GM21576 (cell line): ENCODE measurements around the gene BEAN1.
"Not testable (repeated sequence)": the region's sequence is repeated elsewhere in the genome, so short reads cannot be mapped to it uniquely, and the experiment has no call there.

Experiments used
- ATAC-seq: cut with Tn5 transposase; IDR thresholded peaks from one replicate; pipeline ENCODE4 v1.9.1; 2021; ENCODE audit warnings: mild to moderate bottlenecking, moderate library complexity; ENCODE audit not compliant: unreplicated experiment

Gene BEAN1

DNA sequence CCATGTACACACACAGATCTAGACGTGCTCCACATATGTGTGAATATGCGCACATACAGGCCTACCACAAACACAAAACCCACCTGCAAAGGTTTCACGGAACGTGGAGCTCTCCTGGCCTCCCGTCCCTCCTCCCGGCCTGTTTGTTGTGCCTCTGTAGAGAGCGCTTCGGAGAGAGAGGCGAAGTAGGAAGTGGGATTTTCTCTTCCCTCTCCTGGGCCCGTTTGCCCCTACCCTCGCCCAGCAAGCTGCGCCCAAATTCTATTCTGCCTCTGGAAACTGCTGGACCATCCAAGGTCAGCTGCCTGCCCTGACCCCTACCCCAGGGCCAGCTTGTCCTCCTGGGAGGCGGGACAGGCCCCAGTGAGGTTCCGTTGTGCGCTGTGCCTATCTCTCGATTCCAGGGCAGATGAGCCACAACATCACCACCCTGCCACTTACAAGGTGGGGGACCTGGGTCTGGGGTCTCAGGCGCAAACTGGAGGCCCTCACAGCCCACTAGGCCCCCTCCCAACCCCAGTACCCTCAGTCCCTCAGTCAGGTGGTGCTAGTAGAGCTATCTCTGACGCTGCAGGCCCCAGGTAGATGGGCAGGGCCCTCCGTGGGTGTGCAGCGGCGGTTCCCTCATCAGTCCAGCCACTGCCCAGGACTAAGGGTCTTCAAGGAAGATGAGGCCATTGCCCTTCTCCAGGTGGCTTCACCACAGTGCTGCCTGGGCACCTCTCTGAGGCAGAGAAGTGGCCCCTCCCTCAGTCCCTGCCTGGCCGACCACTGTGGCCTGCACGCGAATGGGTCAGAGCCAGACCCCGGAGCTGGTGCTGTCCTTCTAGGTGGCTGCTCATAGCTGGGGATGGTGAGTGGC, 54.2 kb downstream of the BEAN1 start:
- ATAC-seq = no peak

DNA sequence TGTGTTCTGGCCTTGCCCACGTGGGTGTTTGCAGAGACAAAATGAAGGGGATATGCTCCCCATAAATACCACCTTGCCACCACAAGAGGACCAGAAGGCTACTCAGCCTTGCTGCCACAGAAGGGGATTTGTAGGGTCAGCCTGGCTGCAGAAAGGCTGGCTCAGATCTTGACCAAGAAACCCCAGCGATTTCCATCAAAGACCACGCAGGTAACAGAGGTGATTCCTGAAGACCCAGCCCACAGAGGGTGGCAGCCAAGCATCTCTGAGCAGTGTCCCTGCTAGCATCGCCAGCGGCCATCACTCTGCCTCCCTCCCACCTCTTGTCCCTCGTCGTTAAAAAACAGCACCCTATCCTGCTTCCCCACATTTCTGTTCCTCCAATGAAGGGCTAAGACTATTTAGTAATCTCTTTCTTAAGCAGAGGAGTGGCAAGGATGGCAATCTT, 54.9 kb downstream of the BEAN1 start:
- ATAC-seq = no peak

DNA sequence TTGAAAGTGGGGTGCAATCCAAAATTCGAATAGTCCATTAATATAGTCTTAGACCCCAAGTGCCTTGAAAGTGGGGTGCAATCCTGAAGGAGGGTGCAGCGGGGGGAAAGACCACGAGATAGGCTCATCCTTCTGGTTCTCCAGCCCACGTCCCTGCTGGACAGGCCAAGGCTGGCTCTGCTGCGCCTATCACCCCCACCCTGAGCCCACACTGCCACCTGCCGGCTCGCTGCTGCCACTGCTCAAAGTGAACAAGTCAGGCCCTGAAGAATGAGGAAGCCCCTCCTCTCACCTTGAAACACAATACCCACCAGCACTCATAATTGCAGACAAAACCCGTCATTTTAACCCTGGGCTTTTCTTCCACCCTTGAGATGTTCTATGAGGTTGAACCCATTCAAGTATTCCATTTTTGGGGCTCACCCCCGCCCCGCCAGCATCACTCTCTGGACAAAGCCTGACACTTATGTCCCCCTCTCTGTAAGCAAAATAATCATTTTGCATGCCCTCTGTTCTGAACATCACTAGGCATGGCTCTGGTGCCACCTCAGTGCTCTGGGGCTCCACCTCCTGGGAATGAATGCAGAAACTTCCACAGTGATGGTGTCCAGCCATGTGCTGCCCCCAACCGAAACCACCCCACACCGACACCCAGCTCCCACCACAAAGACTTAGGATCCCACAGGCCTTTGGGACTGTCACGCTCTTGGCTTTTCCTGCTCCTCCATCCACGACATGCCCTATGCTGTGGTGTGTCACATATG, 56.8 kb downstream of the BEAN1 start:
- peak; percentile 60 for ATAC-seq

DNA sequence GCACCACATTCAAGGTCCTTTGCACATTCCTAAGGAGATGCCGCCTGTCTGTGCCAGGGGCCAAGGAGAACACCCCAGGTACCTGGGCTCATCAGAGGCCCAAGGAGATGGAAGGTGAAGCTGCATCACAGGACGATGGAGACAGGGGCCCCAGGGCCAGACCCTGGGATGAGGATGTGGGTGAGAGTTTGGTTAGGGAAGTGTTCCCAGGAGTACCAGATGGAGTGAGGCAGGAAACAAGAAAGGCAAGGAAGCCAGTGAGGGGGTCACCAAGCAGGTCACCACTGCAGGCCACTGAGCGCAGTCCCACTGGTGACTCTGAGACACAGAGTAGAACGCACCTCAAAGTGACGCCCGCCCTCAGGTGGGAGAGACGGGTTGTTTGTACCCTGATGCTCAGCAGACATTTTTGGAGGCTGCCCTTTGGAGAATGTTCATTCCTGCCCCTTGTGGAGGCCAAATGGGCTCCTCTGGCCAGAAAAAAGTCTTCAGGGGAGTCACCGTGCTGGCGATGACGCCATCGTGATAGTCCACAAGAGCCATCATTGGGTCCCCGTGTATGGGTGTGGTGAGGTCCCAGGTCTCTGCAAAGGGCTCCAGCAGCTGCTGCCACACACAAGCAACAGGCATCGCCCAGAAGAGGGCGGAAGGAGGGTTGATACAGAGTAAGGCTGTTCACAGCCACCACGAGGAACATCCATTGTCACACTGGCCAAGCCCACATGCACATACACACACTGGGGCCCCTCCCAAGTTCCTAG, 57.5 kb downstream of the BEAN1 start:
- ATAC-seq = no peak

DNA sequence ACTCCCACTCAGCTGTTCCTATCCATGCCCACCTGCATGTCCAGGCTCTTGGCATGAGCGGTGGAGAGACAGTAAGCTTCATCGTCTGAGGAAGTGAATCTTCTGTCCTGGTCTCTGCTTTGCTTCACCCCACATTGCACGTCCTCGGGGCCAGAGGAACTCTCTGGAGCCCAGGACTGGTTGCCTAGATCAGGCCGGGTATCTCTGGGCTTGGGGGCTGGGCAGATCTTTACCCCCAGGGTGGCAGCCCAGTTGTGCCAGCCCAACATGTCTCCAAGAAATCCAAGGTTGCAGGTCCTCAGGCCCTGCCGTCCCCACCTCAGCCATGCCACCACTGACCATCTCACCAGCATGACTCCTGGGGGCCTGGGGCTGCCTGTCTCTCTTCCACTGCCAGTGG, 58.3 kb downstream of the BEAN1 start:
- no peak for ATAC-seq

DNA sequence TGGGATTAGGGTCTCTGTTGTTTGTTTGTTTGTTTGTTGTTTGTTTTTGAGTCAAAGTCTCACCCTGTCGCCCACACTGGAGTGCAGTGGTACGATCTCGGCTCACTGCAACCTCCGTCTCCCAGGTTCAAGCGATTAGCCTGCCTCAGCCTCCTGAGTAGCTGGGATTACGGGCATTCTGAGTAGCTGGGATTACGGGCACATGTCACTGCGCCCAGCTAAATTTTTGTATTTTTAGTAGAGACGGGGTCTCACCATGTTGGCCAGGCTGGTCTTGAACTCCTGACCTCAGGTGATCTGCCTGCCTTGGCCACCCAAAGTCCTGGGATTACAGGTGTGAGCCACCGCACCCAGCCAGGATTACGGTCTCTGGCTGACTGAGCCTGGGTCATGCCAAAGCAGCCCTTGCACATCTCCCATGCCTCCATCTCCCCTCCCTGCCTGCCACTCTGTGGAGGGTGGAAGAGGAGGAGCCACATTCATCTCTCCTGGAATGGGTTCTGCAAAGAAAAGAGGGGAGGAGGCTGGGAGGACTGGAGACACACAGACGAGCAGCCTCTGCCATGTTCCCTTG, 59.2 kb downstream of the BEAN1 start:
- ATAC-seq = no peak

DNA sequence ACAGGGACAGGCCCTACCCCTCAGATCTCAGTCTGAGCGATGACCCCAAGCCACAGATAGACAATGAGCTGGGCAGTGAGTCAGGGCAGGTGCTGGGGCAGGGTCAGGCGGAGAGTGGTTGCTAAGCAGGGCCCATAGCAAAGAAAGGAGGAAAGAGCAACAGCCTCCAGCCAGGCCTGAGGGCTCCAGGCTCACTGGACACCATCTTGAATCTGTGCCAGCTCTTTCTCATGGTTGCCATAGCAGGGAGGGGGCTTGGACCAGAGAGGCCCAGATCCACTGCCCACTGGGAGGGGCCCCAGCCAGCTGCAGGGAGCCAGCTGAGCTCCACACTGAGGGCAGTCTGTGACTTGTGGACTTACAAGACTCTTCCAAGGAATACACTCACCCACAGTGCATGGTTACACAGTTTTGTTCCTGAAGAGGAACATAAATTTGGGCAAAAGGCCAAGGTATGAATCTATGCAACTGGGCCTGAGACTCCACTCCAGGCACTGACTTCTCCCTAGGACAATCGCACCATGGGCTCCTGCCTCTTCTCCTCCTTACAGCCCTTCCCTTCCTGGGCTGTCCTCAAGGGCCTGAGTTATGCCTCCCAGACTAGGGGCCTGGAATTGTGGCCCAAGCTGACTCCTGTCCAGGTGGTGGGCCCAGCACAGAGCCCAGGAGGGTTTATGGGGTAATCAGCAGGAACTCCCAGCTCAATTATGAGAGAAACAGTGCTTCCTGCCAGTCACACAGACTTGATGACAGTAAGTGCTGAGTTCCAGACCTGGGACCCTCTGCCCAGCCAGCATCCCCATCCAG, 59.9 kb downstream of the BEAN1 start:
- ATAC-seq = no peak

DNA sequence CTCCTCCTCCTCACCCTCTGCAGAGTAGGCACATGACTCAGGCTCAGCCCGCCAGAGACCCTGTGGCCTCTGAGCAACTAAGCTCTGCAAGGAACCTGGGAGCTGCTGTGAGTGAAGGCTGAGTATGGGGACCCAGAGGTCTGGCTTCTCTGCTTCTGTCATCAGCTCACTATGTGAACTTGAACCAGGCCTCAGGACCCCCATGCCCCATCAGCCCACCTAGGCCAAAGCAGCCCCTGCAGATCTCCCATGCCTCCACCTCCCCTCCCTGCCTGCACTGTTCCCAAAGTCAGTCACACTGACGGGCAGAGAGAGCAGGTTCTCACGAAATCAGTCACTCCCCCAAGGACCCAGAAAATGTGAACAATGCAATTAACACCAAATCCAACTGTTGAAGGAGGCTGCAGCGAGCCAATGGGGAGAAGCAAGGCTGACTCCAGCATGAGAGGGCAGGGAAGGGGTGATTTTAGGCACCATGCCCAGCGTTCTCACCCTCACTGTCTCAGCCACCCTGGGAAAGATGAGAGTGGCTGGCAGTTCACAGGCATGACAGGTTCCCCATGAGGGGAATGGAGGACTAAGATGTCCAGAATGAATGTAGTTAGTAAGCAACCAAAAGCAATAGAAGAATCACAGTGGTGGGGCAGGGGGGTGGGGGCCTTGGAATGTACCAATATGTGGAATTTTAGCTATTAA, 60.6 kb downstream of the BEAN1 start:
- no peak for ATAC-seq

DNA sequence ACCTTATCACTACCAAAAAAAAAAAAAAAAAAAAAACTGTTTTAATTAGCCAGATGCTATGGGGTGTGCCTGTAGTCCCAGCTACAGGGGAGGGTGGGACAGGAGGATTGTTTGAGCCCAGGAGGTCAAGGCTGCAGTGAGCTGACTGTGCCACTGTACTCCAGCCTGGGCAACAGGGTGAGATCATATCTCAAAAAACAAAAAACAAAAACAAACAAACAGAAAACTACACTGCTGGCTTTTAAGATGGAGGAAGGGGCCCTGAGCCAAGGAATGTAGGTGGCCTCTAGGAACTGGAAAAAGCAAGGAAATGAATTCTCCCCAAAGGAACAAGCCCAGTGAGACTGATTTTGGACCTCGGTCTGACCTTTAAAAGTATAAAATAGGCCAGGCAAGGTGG, 61.4 kb downstream of the BEAN1 start:
- no peak for ATAC-seq

DNA sequence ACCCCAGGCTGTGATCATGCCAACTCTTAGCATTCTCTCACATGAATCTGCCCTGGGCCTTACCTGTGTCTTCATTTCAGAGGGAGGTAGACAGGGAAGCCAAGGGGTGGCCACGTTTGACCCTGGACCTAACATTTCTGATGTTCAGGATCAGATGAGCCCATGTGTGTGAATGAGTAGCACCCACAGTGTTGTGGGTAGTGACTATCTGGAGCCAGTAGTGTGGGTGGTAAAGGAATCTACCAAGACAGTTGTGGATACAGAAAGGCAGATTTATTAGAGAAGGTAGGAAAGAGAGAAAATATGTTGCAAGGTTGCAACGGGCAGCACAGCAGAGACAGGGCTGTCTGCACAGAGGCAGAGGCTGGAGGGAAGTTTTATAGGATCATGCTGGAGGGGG, 62.3 kb downstream of the BEAN1 start:
- no peak for ATAC-seq

DNA sequence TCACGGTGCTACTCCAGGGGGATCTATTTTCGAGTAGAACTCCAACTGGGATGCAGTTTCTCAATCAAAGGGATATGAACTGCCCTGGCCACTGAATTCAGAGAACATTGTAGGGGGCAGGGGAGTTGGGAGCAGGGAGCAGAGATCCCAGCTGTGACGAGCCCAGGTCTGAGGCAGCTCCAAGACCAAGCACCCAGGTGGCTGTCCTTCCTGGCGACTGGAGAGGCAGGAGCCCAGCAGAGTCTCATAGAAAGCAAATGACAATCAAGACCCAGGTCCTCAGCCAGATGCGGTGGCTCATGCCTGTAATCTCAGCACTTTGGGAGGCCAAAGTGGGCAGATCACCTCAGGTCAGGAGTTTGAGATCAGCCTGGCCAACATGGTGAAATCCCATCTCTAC, 62.7 kb downstream of the BEAN1 start:
- no peak for ATAC-seq

DNA sequence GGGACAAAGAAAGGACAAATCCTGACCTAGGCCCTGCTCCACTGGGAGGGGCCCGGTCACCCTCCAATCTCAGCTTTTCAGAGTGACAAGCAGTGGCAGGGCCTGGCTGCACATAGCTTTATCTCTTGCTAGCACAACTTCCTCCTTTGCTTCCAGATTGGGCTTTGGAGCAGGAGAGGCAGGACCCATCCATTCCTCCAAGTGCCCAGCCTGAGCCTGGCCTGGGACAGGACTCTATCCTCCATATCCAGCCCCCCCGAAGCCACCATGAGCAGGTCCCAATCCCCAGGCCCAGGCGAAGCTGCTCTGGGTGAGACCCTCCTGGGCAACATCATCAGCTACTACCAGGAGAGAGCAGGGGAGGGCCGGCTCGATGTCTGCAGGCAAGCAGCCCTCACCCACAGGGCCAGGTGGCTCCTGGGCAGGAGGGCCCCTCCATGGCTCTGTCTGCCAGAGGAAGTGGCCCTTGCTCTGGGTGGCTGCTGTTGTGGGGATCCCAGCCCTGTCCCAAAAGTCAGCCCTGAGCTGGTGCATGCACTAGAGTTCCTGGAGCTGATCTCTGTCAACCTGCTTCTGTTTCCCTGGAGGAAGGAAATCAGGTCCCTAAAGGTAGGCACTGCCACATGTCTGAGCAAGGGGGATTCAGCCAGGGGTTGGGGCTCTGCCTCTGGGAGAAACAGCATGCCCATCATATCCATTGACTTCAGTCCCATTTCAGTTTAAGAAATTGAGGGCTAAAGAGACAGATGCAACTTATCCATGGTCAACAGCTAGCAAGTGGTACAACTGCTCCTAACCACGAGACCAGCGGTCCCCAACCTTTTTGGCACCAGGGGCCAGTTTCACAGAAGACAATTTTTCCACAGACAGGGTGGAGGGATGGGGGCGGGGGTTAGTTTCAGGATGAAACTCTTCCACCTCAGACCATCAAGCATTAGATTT, 64.0 kb downstream of the BEAN1 start:
- ATAC-seq = no peak

DNA sequence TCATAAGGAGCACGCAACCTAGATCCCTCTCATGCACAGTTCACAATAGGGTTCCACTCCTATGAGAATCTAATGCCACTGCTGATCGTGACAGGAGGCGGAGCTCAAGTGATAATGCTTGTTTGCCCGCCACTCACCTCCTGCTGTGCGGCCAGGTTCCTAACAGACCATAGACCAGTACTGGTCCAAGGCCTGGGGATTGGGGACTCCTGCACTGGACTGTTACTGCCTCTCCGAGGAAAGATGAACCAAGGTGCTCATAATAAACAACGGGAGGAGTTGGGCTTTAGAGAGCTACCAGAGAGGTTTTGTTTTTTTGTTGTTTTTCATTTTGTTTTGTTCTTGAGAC, 64.6 kb downstream of the BEAN1 start:
- no peak for ATAC-seq

DNA sequence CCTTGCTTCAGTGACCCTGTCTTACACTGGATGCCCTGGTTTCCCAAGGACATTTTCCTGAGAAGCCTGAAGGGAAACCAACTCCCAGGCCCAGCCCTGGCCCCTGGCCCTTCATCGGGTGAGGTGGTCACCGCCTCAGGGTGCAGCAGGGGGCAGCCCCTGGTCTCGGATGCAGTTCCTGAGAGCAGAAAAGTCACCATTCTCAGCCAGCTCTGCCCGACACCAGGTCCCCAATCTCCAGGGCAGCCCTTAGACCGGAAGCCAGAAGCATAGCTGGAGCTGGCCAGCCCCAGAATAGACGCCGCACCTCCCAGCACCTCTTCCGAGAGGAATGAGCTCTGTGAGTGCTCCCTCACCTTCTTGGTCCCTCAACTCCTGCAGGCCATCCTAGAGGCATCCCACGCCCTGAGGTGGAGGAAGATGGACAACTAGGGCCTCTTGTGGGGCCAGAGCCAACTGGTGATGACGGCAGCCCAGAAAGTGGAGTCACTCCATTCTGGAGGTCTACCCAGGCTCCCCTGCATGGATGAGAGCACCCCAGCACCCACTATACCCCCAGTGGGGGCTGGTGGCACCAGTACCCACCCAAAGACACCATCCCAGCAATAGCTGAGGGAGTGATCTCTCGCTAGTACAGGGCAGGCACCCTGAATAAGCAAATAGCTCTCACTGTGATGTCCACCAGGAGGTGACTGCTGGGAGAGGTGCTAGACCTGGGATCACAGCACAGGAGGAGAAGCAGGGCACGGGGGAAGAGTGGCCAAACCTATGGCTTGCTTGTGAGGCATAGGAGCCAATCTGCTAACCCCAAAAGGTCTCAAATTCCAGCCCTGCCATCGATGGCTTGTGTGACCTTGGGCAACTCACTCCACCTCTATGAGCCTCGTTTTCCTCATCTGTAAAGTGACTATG, 66.7 kb downstream of the BEAN1 start:
- no peak for ATAC-seq

DNA sequence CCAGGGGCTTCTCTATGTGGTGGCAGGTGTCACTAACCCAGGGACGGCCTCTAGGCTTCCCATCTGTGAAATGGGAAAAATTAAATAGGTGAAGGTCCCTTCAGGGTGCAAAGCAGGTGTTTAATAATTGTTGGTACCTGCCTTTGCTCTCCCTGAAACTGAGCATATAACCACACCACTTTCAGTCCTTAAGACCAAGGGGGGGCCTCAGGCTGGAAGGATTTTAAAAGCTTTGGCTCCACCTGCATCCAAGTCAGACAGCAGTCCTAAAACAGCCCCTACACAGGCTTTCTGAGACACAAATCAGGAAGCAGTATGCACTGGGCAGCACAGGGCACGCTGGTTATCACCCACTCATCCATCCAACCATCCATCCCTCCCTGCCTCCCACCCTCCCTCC, 67.8 kb downstream of the BEAN1 start:
- ATAC-seq = no peak

DNA sequence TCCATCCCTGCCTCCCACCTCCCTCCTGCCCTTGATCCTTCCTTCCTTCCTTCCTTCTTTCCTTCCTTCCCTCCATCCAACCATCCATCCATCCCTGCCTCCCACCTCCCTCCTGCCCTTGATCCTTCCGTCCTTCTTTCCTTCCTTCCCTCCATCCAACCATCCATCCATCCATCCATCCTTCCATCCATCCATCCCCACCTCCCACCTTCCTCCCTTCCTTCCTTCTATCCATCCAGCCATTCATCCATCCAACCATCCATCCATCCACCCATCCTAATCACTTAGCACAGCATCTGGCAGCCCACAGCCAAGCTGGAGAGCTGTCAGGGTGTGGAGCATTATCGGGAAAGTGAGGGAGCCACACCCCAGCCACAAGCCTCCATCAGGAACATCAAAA, 68.3 kb downstream of the BEAN1 start:
- no peak for ATAC-seq

DNA sequence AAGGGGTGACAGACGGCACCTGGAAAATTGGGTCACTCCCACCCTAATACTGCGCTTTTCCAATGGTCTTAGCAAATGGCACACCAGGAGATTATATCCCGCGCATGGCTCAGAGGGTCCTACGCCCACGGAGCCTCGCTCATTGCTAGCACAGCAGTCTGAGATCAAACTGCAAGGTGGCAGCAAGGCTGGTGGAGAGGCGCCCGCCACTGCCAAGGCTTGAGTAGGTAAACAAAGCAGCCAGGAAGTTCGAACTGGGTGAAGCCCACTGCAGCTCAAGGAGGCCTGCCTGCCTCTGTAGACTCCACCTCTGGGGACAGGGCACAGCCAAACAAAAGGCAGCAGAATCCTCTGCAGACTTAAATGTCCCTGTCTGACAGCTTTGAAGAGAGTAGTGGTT, 69.1 kb downstream of the BEAN1 start:
- not testable (repeated sequence) for ATAC-seq

DNA sequence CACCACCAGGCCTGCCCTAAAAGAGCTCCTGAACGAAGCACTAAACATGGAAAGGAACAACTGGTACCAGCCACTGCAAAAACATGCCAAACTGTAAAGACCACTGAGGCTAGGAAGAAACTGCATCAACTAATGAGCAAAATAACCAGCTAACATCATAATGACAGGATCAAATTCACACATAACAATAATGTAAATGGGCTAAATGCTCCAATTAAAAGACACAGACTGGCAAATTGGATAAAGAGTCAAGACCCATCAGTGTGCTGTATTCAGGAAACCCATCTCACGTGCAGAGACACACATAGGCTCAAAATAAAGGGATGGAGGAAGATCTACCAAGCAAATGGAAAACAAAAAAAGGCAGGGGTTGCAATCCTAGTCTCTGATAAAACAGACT, 70.8 kb downstream of the BEAN1 start:
- not testable (repeated sequence) for ATAC-seq
